H1 (cell line): ENCODE data around the gene AK5. TPM values are rescaled to one million over a fixed set of nuclear protein-coding genes. Genes with fewer than 3 reads are reported as not detected.

Experiments used
- CTCF ChIA-PET: fragments of 300-600 bp; sonication (Branson Sonifier 250); formaldehyde crosslinking; loops from one replicate; lab custom pipeline; 2021; ENCODE audit not compliant: partially characterized antibody; lab: Charles Lee
- POLR2A ChIA-PET: fragments of 300-600 bp; sonication (Branson Sonifier 250); formaldehyde crosslinking; loops from one replicate; lab custom pipeline; 2021; ENCODE audit warnings: inconsistent platforms; ENCODE audit not compliant: partially characterized antibody; lab: Charles Lee
- DNase-seq, 2 experiments: peaks; one replicate each; pipeline versions ENCODE4 v3.0.0 to v3.0.0-alpha.2; 2010 to 2022; ENCODE audit warnings: low spot score in 2 of 2, low read depth in 1 of 2, mixed read lengths in 1 of 2
- FAIRE-seq: peaks from 2 replicates; lab custom pipeline; 2011; peaks lifted over from hg19 to GRCh38; lab: Jason Lieb, UNC
- H2AFZ ChIP-seq: 2 replicates; pipeline ENCODE4 v1.8.1; 2012; ENCODE audit warnings: low read length, inconsistent platforms
- H2AK5ac ChIP-seq: 2 replicates; pipeline ENCODE4 v1.6.1; 2013; ENCODE audit warnings: low read depth, low read length
- H2BK120ac ChIP-seq: replicated peaks from 2 replicates; pipeline ENCODE3; 2013; ENCODE audit warnings: low read depth, low read length, inconsistent platforms
- H2BK12ac ChIP-seq: 2 replicates; pipeline ENCODE4 v1.6.1; 2013; ENCODE audit warnings: low read depth, low read length
- H2BK15ac ChIP-seq: 2 replicates; pipeline ENCODE4 v1.6.1; 2013; ENCODE audit warnings: low read length
- H2BK20ac ChIP-seq: 2 replicates; pipeline ENCODE4 v1.6.1; 2013; ENCODE audit warnings: low read length
- H2BK5ac ChIP-seq: 2 replicates; pipeline ENCODE4 v1.6.1; 2013; ENCODE audit warnings: low read depth, low read length
- H3K14ac ChIP-seq: 2 replicates; pipeline ENCODE4 v1.6.1; 2013; ENCODE audit warnings: inconsistent platforms; ENCODE audit not compliant: insufficient read length
- H3K18ac ChIP-seq: 2 replicates; pipeline ENCODE4 v1.6.1; 2013; ENCODE audit warnings: low read length; ENCODE audit errors: extremely low read depth
- H3K23ac ChIP-seq: 2 replicates; pipeline ENCODE4 v1.6.1; 2013; ENCODE audit warnings: inconsistent platforms; ENCODE audit not compliant: insufficient read length
- H3K23me2 ChIP-seq: 2 replicates; pipeline ENCODE4 v1.6.1; 2013; ENCODE audit warnings: low read depth, low read length
- H3K27ac ChIP-seq: 2 replicates; pipeline ENCODE4 v1.6.1; 2011; ENCODE audit warnings: low read depth, low read length, inconsistent platforms
- H3K27me3 ChIP-seq, 4 experiments: replicated peaks in 1 of 4; 1 replicate in 1 of 4; 2 replicates in 3 of 4; pipeline versions ENCODE4 v1.6.1 to v1.8.1; 2011 to 2013; ENCODE audit warnings: low read length in 3 of 4, mild to moderate bottlenecking in 3 of 4, inconsistent platforms in 2 of 4, mixed read lengths in 2 of 4, moderate library complexity in 1 of 4; ENCODE audit not compliant: control insufficient read depth in 3 of 4, insufficient read depth in 3 of 4; ENCODE audit errors: extremely low read depth in 1 of 4
- H3K36me3 ChIP-seq, 4 experiments: 2 replicates each; pipeline versions ENCODE4 v1.6.1 to v1.8.1; 2011 to 2013; ENCODE audit warnings: mild to moderate bottlenecking in 4 of 4, low read length in 3 of 4, moderate library complexity in 2 of 4, control low read depth in 1 of 4, inconsistent platforms in 1 of 4; ENCODE audit not compliant: insufficient read depth in 4 of 4, control insufficient read depth in 2 of 4
- H3K4ac ChIP-seq: replicated peaks from 2 replicates; pipeline ENCODE3; 2013; ENCODE audit warnings: low read length, low read depth, mixed read lengths, inconsistent platforms; ENCODE audit not compliant: insufficient read length
- H3K4me1 ChIP-seq, 4 experiments: replicated peaks in 1 of 4; 1 replicate in 1 of 4; 2 replicates in 3 of 4; pipeline versions ENCODE4 v1.6.1 to v1.8.1; 2011 to 2013; ENCODE audit warnings: low read length in 3 of 4, inconsistent platforms in 2 of 4, mixed read lengths in 1 of 4; ENCODE audit not compliant: insufficient read depth in 4 of 4, control insufficient read depth in 3 of 4
- H3K4me2 ChIP-seq, 2 experiments: 2 replicates each; pipeline versions ENCODE4 v1.6.1 to v1.8.1; 2011 to 2013; ENCODE audit warnings: low read depth in 2 of 2, low read length in 2 of 2, control low read depth in 1 of 2, inconsistent platforms in 1 of 2, mild to moderate bottlenecking in 1 of 2; ENCODE audit not compliant: insufficient read depth in 1 of 2
- H3K4me3 ChIP-seq, 4 experiments: fragments of 200-600, 300-600 bp in 1 of 4; sonication (generic), shearing (Covaris generic), sonication (Bioruptor Twin) in 1 of 4; 2 replicates each; pipeline versions ENCODE4 v1.5.1 to v1.8.1; 2011 to 2016; ENCODE audit warnings: low read length in 4 of 4, low read depth in 3 of 4, control low read depth in 2 of 4, inconsistent platforms in 2 of 4, mild to moderate bottlenecking in 2 of 4, mixed read lengths in 1 of 4, moderate library complexity in 1 of 4; ENCODE audit not compliant: insufficient read depth in 2 of 4; ENCODE audit errors: extremely low read depth in 1 of 4
- H3K56ac ChIP-seq: replicated peaks from 2 replicates; pipeline ENCODE3; 2013; ENCODE audit warnings: low read depth, mild to moderate bottlenecking, mixed read lengths, low read length, inconsistent platforms; ENCODE audit not compliant: insufficient read length
- H3K79me1 ChIP-seq: 2 replicates; pipeline ENCODE4 v1.6.1; 2013; ENCODE audit warnings: low read depth, low read length, control low read depth
- H3K79me2 ChIP-seq, 2 experiments: 2 replicates each; pipeline versions ENCODE4 v1.6.1 to v1.8.1; 2012 to 2013; ENCODE audit warnings: low read length in 2 of 2, mild to moderate bottlenecking in 2 of 2, inconsistent platforms in 1 of 2; ENCODE audit not compliant: insufficient read depth in 2 of 2, control insufficient read depth in 1 of 2
- H3K9ac ChIP-seq, 4 experiments: replicated peaks in 1 of 4; 1 replicate in 1 of 4; 2 replicates in 3 of 4; pipeline versions ENCODE4 v1.6.1 to v1.8.1; 2011 to 2013; ENCODE audit warnings: low read depth in 3 of 4, low read length in 3 of 4, control low read depth in 2 of 4, mild to moderate bottlenecking in 2 of 4, moderate library complexity in 2 of 4, inconsistent platforms in 1 of 4; ENCODE audit errors: extremely low read depth in 1 of 4
- H3K9me3 ChIP-seq, 2 experiments: 2 replicates each; pipeline versions ENCODE4 v1.6.1 to v1.8.1; 2012 to 2013; ENCODE audit warnings: mild to moderate bottlenecking in 2 of 2, moderate library complexity in 2 of 2, control low read depth in 1 of 2, inconsistent platforms in 1 of 2, low read depth in 1 of 2, low read length in 1 of 2, mixed read lengths in 1 of 2; ENCODE audit not compliant: insufficient read depth in 2 of 2
- H4K20me1 ChIP-seq, 2 experiments: replicated peaks in 1 of 2; 2 replicates each; pipeline versions ENCODE3 to v1.8.1; 2011 to 2013; ENCODE audit warnings: inconsistent platforms in 2 of 2, low read length in 2 of 2, mild to moderate bottlenecking in 1 of 2; ENCODE audit not compliant: insufficient read depth in 2 of 2, control insufficient read depth in 1 of 2
- H4K5ac ChIP-seq: 2 replicates; pipeline ENCODE4 v1.6.1; 2013; ENCODE audit warnings: low read length, low read depth, mixed read lengths, inconsistent platforms; ENCODE audit not compliant: insufficient read length
- H4K8ac ChIP-seq: 2 replicates; pipeline ENCODE4 v1.8.0; 2013; ENCODE audit warnings: mild to moderate bottlenecking, moderate library complexity, low read length, inconsistent platforms; ENCODE audit not compliant: insufficient read depth; ENCODE audit errors: extremely low read depth
- H4K91ac ChIP-seq: replicated peaks from 2 replicates; pipeline ENCODE3; 2013; ENCODE audit warnings: low read length, mixed read lengths, inconsistent platforms; ENCODE audit not compliant: insufficient read length
- BCL11A ChIP-seq, 2 experiments: IDR thresholded peaks; one replicate each; pipeline ENCODE4 v1.6.1; 2011; ENCODE audit warnings: low read depth in 2 of 2, low read length in 2 of 2, mild to moderate bottlenecking in 2 of 2
- CREB1 ChIP-seq: IDR thresholded peaks from 2 replicates; pipeline ENCODE4 v1.6.1; 2012; ENCODE audit warnings: inconsistent platforms
- FOSL1 ChIP-seq: IDR thresholded peaks from 2 replicates; pipeline ENCODE4 v1.6.1; 2011; ENCODE audit warnings: mild to moderate bottlenecking, low read depth, low read length, moderate library complexity; ENCODE audit not compliant: insufficient read depth
- KDM1A ChIP-seq: fragments of 200-600, 300-600 bp; sonication (generic); IDR thresholded peaks from 2 replicates; pipeline ENCODE4 v1.7.1; 2016; ENCODE audit warnings: mild to moderate bottlenecking, low read length, borderline replicate concordance
- KDM5A ChIP-seq: fragments of 200-600 bp; IDR thresholded peaks from 2 replicates; pipeline ENCODE4 v1.7.1; 2012; ENCODE audit warnings: mild to moderate bottlenecking, low read length, inconsistent platforms, mixed read lengths
- MAFK ChIP-seq: IDR thresholded peaks from 2 replicates; pipeline ENCODE4 v1.6.1; 2012; ENCODE audit warnings: low read depth, mild to moderate bottlenecking, improper control_type of control experiment, low read length
- NRF1 ChIP-seq: IDR thresholded peaks from 2 replicates; pipeline ENCODE4 v1.6.1; 2011; ENCODE audit warnings: mild to moderate bottlenecking, low read depth, low read length, improper control_type of control experiment
- POLR2A ChIP-seq, 2 experiments: IDR thresholded peaks; 1 replicate in 1 of 2; 2 replicates in 1 of 2; pipeline ENCODE4 v1.6.1; 2011; ENCODE audit warnings: low read depth in 2 of 2, low read length in 2 of 2, mild to moderate bottlenecking in 2 of 2; ENCODE audit errors: control extremely low read depth in 1 of 2
- RXRA ChIP-seq: IDR thresholded peaks from 2 replicates; pipeline ENCODE4 v1.6.1; 2011; ENCODE audit warnings: low read depth, mild to moderate bottlenecking, low read length, moderate library complexity; ENCODE audit not compliant: insufficient read depth
- SIN3A ChIP-seq, 2 experiments: IDR thresholded peaks in 1 of 2; conservative IDR thresholded peaks in 1 of 2; 2 replicates each; pipeline ENCODE4 v1.6.1; 2011 to 2012; ENCODE audit warnings: low read length in 2 of 2, improper control_type of control experiment in 1 of 2, low read depth in 1 of 2, mild to moderate bottlenecking in 1 of 2
- SIRT6 ChIP-seq: IDR thresholded peaks from one replicate; pipeline ENCODE4 v1.7.1; 2012; ENCODE audit warnings: low read length, inconsistent platforms
- TBP ChIP-seq: IDR thresholded peaks from 2 replicates; pipeline ENCODE4 v1.6.1; 2011; ENCODE audit warnings: low read depth, low read length, improper control_type of control experiment
- TCF12 ChIP-seq: IDR thresholded peaks from 2 replicates; pipeline ENCODE4 v1.6.1; 2011; ENCODE audit warnings: low read depth, mild to moderate bottlenecking, low read length
- YY1 ChIP-seq: IDR thresholded peaks from 2 replicates; pipeline ENCODE4 v1.6.1; 2011; ENCODE audit warnings: low read depth, mild to moderate bottlenecking, low read length
- WGBS, 2 experiments: shearing (Covaris generic) in 1 of 2; methylation state at CpG; one replicate each; pipeline versions ENCODE4 v1.1.6 to v1.1.7; 2013 to 2015; ENCODE audit warnings: low lambda C conversion rate in 2 of 2, mixed read lengths in 2 of 2, inconsistent platforms in 1 of 2, low coverage in 1 of 2, missing lambda C conversion rate in 1 of 2; ENCODE audit not compliant: insufficient replicate concordance in 2 of 2, insufficient coverage in 1 of 2, insufficient read length in 1 of 2; ENCODE audit errors: extremely low coverage in 1 of 2, missing lambda C conversion rate in 1 of 2; 5-methylcytosine and 5-hydroxymethylcytosine counted together
- polyA plus RNA-seq, 7 experiments: library from polyadenylated mRNA; depleted of rRNA in 3 of 7; stranded (reverse) in 5 of 7; unstranded in 2 of 7; fragments of >200 nt in 5 of 7; fragments of 200-250 nt in 2 of 7; gene quantifications; 1 replicate in 5 of 7; 2 replicates in 1 of 7; 4 replicates in 1 of 7; pipeline versions ENCODE4 v1.2.1 to v1.2.3, GENCODE V29; 2011 to 2013; ENCODE audit warnings: missing spikeins in 2 of 7, mixed read lengths in 2 of 7
- total RNA-seq: library from RNA; stranded (reverse); fragmentation: NEBNext Ultra II Directional; extraction: Animal tissue kit (Norgen Biotek cat#: 25700); gene quantifications from 2 replicates; pipeline ENCODE4 v1.2.1, GENCODE V29; 2021

Gene AK5
- total and polyA plus RNA-seq, 2 of the 8 experiments (the other 6 are each of a cell fraction or from before 2014, with no cell fraction given) = 2.0 to 7.1 TPM

DNA sequence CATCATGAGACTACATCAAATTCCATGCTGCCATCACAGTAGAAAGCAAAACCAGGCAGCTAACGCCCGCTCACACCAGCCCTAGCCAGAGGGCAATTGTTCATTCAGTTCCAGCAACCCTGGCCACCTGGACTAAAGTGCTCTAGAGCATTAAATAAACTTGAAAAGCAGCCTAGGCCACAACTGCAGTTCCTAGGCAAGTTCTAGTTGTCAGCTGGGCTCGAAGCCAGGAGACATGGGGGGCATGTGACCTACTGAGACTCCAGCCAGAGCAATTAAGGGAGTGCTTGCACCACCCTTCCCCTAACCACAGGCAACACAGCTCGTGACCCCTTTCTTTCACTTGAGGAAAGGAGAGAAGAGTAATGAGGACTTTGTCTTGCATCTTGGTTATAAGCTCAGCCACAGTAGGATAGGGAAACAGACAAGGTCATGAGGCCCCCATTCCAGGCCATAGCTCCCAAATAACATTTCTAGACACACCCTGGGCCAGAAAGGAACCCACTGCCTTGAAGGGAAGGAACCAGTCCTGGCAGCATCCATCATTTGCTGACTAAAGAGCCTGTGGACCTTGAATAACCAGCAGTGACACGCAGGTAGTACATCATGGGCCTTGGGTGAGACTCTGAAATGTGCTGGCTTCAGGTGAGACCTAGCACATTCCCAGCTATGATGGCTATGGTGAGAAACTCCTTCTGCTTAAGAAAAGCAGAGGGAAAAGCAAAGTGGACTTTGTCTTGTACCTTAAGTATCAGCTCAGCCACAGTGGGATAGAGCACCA is 323.6 kb downstream of the AK5 start:
- ChIA-PET CTCF (interaction anchor here (0.9 to 1.2 kb wide), 4 partner anchors 12 to 192 kb away, joined by 3 read pairs; no protein-coding TSS in a partner anchor), POLR2A (interaction anchor here (1.2 kb wide), 1 partner anchor 9 kb away, joined by 3 read pairs; no protein-coding TSS in a partner anchor)
- no peaks in the 10 kb centered on the region for H3K27me3 ChIP-seq
- H3K79me2 ChIP-seq = peaks cover 0 to 12% of the 10 kb centered on the region in 2 experiments; a peak in 2 of 4 replicates
- H3K14ac ChIP-seq = no peak overlapping the region
- H3K9ac ChIP-seq = no peak overlapping the region
- no peak overlapping the region for H4K5ac ChIP-seq
- no peak overlapping the region for H4K8ac ChIP-seq
- H2AFZ ChIP-seq = no peak overlapping the region
- FAIRE-seq (no peak), DNase-seq (no peak)
- peaks cover 0 to 4% of the 10 kb centered on the region in 2 experiments; a peak in 2 of 4 replicates for H3K9me3 ChIP-seq
- no peak overlapping the region for H4K91ac ChIP-seq
- H2BK15ac ChIP-seq = no peak overlapping the region
- H3K23me2 ChIP-seq = no peaks in the 10 kb centered on the region
- H3K79me1 ChIP-seq = no peaks in the 10 kb centered on the region; the same call in 1 of the 2 replicates
- no peak overlapping the region for H2AK5ac ChIP-seq
- no peaks in the 10 kb centered on the region for H3K4me1 ChIP-seq
- H3K18ac ChIP-seq = no peak overlapping the region
- H3K23ac ChIP-seq = no peak overlapping the region
- no peaks in the 10 kb centered on the region for H4K20me1 ChIP-seq
- H2BK12ac ChIP-seq = no peak overlapping the region
- H3K4me3 ChIP-seq = no peak overlapping the region
- no peak overlapping the region for H2BK20ac ChIP-seq
- 89% methylated on average over 5 of the region's 5 CpGs; no CpG with 5 or more reads in 1 of the 2 experiments for WGBS, 2 experiments
- H2BK5ac ChIP-seq = no peak overlapping the region
- H3K56ac ChIP-seq = no peak overlapping the region
- no peak overlapping the region for H3K27ac ChIP-seq
- H3K36me3 ChIP-seq = peaks cover 0 to 5% (median 0%) of the 10 kb centered on the region in 4 experiments; a peak in 2 of 8 replicates
- H3K4ac ChIP-seq = no peak overlapping the region
- H3K4me2 ChIP-seq = no peak overlapping the region
- H2BK120ac ChIP-seq = no peak overlapping the region
- no peak for TF ChIP-seq POLR2A (IDR thresholded peaks at IDR 0.05; ENCODE audit: control extremely low read depth in 1 of 2, low read depth in 2 of 2, low read length in 2 of 2)
- TF ChIP-seq MAFK = no peak
- no peak for TF ChIP-seq KDM1A
- no peak for TF ChIP-seq RXRA
- TF ChIP-seq YY1 = no peak
- no peak for TF ChIP-seq NRF1
- TF ChIP-seq TBP = no peak
- TF ChIP-seq KDM5A = no peak
- TF ChIP-seq BCL11A (IDR thresholded peaks at IDR 0.05; ENCODE audit: low read depth in 2 of 2, low read length in 2 of 2) = no peak
- TF ChIP-seq FOSL1 = no peak
- TF ChIP-seq SIRT6 = no peak
- no peak for TF ChIP-seq SIN3A (conservative IDR thresholded peaks at IDR 0.05 in 1 of 2, IDR thresholded peaks at IDR 0.05 in 1 of 2; ENCODE audit: low read depth in 1 of 2, low read length in 2 of 2)
- TF ChIP-seq TCF12 = no peak
- TF ChIP-seq CREB1 = no peak
